Activated effector memory CD4-positive, alpha-beta T cell treated with Interleukin-2 at 50 U/mL for 16 hours (primary cell): ENCODE measurements around the gene RNF167.

Experiments used
- DNase-seq: peaks from one replicate; pipeline ENCODE4 v3.0.0-alpha.2; 2020

Gene RNF167

GRCh38 chr17:4940555-4941318, 669 bp downstream of the RNF167 start:
- DNase-seq: peak; percentile 43

- DNase-seq: no peak
These were observed 1.2 kb downstream of the RNF167 start for GRCh38 chr17:4941319-4941610.

- DNase-seq: no peak
These were observed 2.9 kb downstream of the RNF167 start for GRCh38 chr17:4942760-4943508.

- peak; percentile 43 for DNase-seq
These were observed 4.1 kb downstream of the RNF167 start for GRCh38 chr17:4944163-4944553.

GRCh38 chr17:4944554-4945175, 4.6 kb downstream of the RNF167 start:
- DNase-seq: no peak

- DNase-seq: peak; percentile 72
These were observed 5.3 kb downstream of the RNF167 start for GRCh38 chr17:4945176-4945943.

- DNase-seq: no peak
These were observed 5.8 kb downstream of the RNF167 start for GRCh38 chr17:4945944-4946280.

GRCh38 chr17:4946312-4946976, 6.4 kb downstream of the RNF167 start:
- no peak for DNase-seq

- no peak for DNase-seq
These were observed 6.9 kb downstream of the RNF167 start for GRCh38 chr17:4947010-4947410.

GRCh38 chr17:4947411-4948165, 7.5 kb downstream of the RNF167 start:
- peak; percentile 65 for DNase-seq

- DNase-seq: peak; percentile 89
These were observed 8.3 kb downstream of the RNF167 start, which contains the start of gene PFN1 for GRCh38 chr17:4948166-4948930. Gene PFN1 (minus strand): TSS chr17:4948530. CDS start chr17:4948394, 136 bp downstream.

GRCh38 chr17:4948931-4949320, 8.9 kb downstream of the RNF167 start:
- DNase-seq: peak; percentile 67

- peak; percentile 68 for DNase-seq
These were observed 9.4 kb downstream of the RNF167 start for GRCh38 chr17:4949321-4950074.

- DNase-seq: peak; percentile 51
These were observed 10.1 kb downstream of the RNF167 start for GRCh38 chr17:4950075-4950745.

- DNase-seq: no peak
These were observed 10.7 kb downstream of the RNF167 start, which contains the start of gene ENO3 for GRCh38 chr17:4950746-4951204. Gene ENO3 (plus strand): TSS chr17:4951119. CDS start chr17:4951830, 711 bp downstream.

- DNase-seq: no peak
These were observed 11.4 kb downstream of the RNF167 start for GRCh38 chr17:4951486-4951885.

GRCh38 chr17:4953451-4953961, 13.4 kb downstream of the RNF167 start:
- DNase-seq: no peak

GRCh38 chr17:4955091-4955490, 15.0 kb downstream of the RNF167 start:
- no peak for DNase-seq

- DNase-seq: no peak
These were observed 16.5 kb downstream of the RNF167 start for GRCh38 chr17:4956493-4957061.
